Lung microvascular endothelial cell (primary cell): ENCODE data around the gene SORBS1. TPM values are rescaled to one million over a fixed set of nuclear protein-coding genes. Genes with fewer than 3 reads are reported as not detected.
A peak's percentile ranks its signal among the peaks of the same experiment; 100 is the strongest.

Source experiments
- DNase-seq, 2 donors: peaks; one replicate each; pipeline versions ENCODE4 v3.0.0 to v3.0.0-alpha.2; 2010; ENCODE audit warnings: low read depth in 2 of 2
- total RNA-seq: library from RNA; depleted of rRNA; stranded (reverse); fragments of >200 nt; gene quantifications from 2 replicates; pipeline ENCODE4 v1.2.1, GENCODE V29; 2014

Gene SORBS1
- total RNA-seq, 1 donor from 2014 or later: 2.8 TPM

DNA sequence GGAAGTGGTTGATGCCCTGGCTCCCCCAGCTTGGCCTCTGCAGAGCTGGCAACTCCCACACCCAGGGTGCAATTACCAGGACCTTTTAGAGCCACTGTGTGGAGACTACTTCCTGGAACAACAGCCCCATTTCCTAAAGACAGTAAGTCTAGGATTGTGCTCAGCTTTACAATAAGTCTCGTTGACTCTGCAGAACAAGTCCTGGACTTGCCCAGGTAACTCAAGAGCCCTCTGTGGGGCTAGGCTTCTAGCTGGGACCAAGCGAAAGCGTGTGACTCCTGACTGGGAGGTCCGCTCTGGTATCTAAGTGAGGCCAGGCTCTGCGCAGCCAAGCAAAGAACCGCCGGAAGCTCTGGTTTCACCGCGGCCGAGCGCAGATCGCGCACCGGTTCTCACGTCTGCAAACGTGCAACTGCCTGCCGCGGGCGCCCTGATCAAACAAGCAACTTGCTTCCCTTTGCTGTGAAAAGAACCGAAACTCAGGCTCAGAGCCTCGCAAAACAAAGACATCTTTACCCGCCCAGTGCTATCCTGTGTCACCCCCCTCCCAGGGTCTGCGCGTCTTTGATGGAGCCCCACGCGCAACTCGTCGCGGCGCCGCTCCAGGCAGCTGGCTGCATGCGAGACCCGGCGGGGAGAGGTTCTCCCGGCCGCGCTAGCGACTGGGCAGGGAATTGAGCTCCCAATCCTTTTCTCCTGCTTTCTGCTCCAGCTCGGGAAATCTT, 266.0 kb downstream of the SORBS1 start:
- peak; percentile 67 to 71 for DNase-seq

DNA sequence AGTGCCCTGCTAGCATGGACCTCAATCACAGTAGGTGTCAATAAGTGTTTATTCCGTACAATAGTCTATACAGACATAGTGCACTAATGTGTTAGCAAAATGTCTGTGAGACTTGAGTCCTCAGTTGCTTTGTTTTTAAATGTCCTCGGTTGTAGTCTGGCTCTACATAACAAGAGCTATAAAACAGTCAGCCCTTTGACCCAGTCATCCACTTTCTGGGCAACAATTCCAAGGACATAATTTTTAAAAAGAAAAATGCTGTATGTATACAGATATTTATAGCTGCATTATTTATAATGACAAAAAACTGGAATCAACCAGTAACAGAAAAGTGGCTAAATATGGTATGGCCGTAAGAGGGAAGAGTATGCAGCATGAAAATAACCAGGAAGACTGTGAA, 267.5 kb downstream of the SORBS1 start:
- DNase-seq: no peak

DNA sequence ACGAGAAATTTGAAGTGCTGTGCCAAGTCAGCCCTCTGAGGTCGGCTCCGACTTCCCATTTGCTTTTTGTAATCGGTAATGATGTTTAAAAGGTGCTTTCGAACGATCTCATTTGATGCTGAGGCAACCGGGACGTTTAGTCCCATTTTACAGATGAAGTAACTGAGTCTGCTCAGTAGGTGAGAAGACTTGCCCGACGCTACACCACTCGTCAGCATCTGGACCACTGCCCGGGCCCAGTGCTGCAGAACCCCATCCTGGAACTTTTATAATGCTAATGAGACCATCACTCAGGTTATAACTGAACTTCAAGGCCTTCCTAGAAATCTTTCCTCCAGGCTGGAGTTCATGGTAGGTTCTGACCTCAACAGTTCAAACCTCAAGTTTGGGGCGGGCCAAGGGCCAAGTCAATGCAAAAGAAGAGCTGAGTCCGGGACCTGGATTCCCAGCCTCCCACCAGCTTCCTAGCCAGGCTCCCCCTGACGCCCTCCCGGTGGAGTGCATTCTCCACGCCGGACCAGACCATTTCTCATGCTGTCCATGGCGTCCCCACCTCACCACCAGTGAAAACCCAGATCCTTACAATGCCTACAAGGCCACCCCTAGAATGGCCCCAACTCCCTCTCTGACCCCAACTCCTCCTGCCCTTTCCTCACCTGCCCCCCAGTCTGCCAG, 269.7 kb downstream of the SORBS1 start:
- DNase-seq: no peak

DNA sequence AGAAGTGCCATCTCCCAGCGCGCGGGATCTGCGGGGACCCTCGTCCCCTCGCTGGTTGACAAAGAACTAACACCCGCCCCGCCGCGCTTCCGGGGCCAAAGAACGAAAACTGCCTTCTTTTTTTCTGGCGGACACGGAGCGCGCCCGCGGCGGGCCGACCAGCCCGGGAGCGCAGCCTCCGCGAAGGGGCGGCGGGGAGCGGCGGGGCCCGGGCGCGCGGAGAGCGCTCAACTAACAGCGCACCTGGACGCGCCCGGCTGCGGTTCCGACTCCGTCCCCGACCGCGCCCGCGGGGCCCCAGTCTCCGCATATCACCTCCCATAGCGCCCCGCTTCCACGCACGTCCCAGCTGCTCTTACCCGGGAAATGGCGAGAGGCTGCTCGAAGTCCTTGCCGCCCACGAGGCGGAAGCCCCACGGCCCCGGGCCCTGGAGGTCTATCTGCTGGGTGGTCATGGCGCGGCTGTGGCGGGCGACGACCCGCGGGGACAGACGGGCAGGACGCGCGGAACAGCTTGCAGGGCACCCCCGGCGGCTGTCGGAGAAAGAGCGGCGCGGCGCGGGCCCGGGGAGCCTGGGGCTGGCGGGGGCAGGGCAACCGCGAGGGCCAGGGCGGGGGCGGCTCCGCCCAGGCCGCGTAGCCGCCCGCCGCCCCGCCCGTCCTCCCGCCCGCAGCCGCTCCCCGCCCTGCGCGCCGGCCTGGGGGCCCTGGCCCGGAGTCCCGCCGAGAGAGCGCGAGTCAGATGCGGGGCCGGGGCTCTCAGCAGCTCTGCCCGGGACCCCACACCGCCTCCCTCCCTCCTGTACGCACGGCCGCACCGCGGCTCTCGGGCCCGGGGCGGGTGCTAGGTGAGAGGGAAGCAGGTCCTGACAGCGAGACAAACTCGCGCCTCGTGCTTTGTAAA, 270.5 kb downstream of the SORBS1 start, which contains the start of gene PDLIM1:
Gene PDLIM1 (minus strand): TSS at position 543 of the 904 bp plus-strand sequence. CDS start 88 bp downstream, at position 455.
- peak; percentile 75 to 84 for DNase-seq

DNA sequence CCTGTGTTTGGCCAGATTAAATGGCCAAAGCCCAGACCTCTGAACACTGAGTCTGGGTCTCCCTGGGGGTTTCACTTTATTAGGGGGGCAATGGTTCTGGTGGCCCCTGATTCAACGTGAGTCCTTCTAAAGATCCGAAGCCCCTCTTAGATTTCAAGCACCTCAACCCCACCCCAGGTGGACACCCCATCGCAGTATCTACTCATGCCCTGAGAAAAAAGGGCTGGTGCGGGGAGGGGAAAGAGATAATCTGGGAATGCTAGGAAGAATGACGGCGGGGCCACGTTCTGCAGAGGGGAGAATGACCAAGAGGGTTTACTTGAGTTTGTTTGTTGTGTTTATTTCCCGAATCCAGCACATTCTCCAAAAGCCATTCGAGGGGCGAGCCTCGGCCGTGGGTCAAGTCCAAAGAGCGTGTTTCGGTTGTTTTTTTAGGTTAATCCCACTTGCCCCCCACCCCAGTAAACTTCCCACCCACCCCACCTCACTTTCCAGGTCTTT, 271.2 kb downstream of the SORBS1 start:
- peak in 1 of 2 donors; percentile 20 for DNase-seq

DNA sequence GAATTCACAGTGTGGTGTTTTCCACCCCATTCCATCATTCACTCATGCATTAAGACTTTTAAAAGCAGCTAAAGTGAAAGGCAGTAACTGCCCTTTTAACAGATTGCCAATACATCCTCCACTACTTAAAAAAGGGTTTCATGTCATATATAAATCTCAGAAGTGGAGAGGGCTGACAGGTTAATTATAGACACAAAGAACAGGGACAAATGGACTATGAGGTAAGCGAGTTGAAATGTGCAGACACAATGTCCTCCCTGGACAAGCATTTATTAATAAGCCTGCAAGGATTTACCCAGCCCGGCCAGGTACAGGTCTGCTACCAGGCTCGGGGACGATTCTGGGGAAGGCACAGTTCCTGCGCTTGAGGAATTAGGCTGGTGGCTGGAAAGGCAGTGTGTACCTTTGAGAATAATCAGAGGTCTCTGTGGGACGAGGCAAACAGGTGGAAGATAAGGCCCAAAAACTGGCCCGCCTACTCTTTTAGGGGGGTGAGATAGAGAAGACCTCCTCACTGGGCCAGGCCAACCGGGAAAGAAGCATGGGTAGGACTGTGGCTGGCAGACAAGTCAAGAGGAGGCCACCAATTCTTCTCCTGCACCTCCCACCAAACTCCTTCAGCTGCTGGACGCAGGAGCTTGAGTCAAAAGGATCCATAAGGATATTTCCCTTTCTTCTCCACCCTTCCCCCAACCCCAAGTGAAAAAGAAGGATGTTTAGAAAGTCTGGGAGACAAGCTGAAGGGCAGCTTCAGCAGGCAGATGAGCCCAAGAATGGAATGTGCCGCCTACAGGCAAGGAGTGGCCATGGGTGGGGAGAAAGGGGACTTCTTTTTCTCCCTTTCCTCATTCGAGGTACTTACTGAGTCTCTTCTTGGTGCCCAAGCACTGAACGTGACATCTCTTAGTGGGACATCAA, 271.9 kb downstream of the SORBS1 start:
- peak in 1 of 2 donors; percentile 57 for DNase-seq

DNA sequence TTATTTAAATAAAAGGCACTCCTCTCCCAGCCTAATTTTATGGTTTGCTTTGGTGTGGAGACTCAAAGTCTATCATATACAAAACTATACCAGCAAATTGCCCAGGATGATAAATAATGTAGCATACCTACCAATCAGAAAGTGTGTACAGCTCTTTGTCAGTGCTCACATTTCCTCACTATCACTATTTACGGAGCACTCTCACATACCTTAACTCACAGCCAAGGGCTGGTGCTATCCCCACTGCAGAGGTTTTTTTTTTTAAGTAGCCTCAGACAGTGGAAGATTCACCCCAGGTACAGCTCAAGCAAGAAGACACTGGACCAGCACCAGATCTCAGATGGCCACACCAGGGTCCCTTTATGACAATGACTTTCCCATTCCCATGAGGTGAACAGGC, 272.9 kb downstream of the SORBS1 start:
- DNase-seq: no peak

DNA sequence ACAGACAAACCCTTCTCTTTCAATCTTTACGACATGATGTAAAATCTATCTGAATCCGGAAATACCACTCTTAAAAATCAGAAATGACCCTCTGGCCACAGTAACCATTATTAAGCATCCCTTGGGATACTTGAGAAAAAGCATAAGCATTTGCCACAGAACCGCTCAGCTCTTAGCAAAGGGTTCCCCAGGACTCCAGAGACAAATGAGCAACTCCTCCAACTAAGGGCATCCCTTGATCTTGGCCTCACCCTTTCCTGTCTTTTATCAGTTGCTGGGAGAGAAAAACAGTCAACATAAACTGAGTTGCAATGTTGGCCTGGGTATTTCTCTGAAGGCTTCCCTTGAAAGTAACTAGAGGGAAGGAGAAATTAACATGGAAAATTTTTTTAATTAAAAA, 273.9 kb downstream of the SORBS1 start:
- peak in 1 of 2 donors; percentile 51 for DNase-seq

DNA sequence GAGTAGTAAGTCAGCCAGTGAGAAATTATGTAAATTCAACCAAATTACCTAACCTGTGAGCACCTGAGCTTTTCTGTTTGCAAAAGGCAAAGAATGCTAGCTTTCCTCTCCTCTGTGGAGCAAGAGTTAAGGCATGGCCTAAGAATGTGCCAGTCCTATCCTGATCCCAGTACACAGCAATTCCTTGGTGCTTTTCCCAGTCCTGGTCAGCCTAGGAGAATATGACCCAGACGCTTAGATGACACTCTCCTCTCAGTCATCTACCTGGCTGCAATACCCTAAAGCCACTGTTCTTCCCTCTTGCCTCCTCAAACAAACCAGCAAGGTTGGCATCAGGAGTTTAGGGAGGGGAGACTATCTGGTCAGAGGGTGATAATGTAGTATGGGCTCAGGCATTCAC, 274.5 kb downstream of the SORBS1 start:
- no peak for DNase-seq

DNA sequence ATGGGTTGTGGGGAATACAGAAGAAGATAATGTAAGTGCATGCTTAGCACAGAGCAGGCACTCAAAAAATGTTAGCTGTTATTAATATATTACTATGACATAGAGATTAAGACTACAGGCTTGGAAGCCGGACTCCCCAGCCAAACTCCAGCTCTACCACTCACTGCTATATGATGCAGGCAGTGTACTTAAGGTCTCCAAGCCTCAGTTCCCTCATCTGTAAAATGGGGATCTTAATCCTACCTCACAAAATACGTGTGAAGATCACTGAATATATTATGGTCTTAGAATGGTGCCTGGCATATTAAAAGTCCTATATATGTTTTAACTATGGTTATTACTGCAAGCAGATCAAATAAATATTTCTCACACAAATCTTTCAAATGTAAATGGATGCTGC, 275.6 kb downstream of the SORBS1 start:
- DNase-seq: no peak

DNA sequence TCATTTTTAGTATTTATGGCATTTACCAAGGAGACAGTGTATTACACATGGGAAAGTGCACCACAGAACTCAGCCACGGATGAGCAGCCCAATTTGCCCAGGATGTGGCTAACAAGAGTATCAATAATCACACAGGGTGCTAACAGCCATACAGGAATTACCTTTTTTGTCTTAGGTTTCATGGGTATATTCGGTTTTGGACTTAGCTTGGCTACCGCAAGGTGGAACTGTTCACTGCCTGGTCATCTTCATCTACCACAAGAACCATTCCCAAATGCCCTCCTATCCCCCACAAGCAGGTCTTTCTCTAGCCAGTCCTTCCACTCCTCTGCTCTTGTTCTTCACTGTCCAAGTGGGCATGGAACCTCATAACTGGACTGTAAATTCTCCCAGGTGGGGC, 276.4 kb downstream of the SORBS1 start:
- no peak for DNase-seq

DNA sequence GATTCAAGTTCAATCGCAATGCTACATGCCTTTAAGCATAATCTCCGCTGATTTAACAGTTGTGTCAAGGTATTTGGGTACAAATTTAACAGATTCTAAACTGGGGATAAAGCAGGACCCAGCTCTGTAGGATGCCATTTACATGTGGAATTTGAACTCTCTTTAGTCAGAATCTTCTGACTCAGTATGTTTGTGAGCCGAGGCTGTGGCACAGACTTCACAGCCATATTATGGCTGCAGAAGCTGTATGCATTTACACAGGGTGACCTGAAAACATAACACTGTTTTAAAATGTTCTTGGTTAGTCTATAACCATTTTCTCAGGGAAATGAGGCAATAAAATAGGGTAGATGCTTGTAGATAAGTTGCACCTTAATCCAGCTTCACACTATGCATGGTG, 279.1 kb downstream of the SORBS1 start:
- DNase-seq: no peak

DNA sequence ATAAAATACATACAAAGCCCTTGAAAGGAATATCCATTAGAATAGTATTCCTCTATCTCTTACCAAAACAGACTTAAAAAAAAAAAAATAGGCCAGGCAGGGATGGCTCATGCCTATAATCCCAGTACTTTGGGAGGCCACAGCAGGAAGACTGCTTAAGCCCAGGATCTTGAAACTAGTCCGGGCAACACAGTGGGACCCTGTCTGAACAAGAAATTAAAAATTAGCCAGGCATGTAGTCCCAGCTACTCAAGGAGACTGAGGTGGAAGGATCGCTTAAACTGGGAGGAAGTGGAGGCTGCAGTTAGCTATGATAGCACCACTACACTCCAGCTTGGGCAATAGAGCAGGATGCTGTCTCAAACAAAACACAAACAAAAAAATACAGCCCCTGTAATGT, 280.0 kb downstream of the SORBS1 start:
- DNase-seq: no peak

DNA sequence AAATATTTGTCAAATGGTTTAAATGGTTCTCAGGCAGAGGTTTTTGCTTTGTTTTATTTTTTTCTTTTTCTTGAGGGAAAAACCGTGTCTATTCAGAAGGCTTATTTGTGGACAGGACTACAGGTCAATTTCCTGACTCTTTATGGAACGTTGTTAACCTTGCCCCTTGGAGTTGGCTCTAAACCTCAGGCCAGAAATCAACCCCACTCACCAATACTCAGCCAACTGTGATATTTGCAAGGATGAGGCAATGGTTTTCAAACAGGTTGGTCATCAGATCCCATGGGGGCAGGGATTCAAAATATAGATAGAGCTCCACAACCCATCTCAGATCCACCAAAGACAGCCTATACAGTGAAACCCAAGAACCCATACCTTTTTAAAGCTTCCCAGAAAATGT, 280.5 kb downstream of the SORBS1 start:
- DNase-seq: no peak

DNA sequence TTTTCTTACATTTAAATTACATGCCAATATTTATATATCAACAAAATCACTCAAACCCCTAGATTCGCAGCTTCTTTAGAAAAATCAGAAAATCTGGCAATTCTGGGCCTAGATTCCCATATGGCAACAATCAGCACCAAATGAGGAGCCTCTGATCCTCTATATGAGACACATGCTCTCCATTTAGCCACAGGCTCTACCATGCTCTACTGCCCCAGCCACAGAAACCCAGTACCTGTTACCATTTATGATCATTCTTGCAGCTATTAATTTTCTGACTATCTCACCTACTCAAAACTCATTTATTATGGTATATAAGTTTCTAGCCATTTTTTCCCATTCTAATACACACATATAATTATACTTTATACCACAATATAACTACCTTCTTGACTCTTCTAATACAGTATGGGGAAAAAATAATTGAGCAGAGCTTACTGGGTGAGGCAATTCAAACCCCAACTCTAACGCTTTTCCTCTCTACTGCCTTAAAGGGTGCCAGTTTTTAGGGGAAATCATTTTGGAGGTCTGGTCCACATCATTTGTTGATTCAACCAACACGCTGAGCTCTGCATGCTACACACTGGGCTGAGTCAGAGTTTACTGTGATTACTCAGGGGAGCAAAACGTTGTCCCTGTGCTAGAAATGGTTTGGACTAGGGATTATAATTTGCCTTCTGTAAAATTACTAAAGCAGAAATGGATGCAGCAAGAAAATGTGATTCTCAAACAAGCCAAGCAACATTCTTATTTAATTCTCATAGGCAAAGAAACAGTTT, 281.9 kb downstream of the SORBS1 start:
- peak in 1 of 2 donors; percentile 60 for DNase-seq

DNA sequence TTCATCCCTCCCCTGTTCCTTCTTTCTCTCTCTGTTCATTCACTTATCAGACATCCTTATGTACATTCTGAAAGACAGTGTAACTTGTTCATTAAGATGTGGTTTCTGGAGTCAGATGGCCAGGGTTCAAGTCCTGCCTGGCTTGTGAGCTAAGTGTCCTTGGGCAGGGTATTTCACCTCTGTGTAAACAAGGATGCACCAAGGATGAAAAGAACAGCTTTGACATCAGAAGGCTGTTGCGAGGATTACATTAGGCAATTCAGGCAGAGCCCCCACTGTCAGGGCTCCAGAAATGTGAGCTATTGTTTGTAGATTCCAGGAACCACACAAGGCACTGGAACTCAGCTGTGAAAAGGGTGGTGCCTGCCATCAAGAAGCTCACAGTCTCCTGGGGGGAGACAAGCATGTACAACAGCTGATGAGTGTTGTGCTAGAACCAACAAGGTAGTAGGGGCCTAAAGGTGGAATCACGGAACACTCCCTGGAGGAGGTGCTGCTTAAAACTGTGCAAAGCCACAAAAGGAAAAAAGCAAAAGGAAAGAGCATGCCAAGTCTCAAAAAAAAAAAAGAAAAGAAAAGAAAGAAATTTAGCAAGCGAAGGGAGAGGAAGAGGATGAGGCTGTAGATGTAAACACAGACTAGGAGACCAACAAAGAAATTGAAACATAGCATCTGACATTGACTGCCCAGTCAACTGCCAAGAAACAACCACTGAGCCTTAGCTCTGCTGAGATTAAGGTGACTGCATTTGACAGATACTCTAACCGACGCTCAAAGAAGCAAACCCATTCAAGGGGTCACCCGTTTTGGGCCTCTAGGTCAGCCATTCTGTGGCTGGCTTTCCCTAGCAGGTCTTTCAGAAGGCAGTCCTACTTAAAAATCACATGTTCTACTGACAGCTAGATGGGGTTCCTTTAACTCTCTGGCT, 282.8 kb downstream of the SORBS1 start:
- DNase-seq: peak in 1 of 2 donors; percentile 24

DNA sequence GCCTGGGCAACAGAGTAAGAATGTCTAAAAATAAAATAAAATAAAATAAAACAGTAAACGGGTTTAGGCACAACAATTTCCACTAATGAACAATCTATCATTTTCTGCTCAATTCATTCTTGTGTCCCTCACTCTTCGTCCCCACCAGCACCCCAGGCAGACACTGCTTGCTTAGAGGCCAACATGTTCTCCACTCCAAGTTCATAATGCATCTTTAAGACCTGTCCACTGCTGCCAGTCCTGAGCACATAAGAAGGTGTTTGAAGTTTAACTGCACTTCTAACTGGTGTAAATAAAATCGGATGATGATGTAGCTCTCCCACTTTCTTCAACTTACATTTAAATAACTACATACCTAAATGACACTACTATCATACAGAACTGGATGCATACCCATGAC, 283.6 kb downstream of the SORBS1 start:
- DNase-seq: peak in 1 of 2 donors; percentile 23

DNA sequence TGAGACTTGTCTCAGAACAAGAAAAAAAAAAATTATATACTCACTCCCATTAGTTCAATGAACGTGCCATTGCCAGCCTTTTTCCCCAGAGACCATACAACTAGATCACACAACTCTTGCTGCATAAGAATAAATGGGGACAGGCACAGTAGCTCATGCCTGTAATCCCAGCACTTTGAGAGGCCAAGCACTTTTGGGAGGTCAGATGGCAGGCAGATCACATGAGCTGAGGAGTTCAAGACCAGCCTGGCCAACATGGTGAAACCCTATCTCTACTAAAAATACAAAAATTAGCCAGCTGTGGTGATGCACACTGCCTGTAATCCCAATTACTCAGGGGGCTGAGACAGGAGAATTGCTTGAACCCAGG, 284.0 kb downstream of the SORBS1 start:
- no peak for DNase-seq
